Endothelial cell of umbilical vein (primary cell): ENCODE data around the gene NEK8. TPM values are rescaled to one million over a fixed set of nuclear protein-coding genes. Genes with fewer than 3 reads are reported as not detected.

Source experiments
- BruUV-seq: library from RNA; stranded (reverse); fragments of 400-500 nt; replicated peaks from 2 replicates; lab custom pipeline; 2021; lab: Mats Ljungman, UMichigan
- CTCF ChIA-PET: fragments of 300-600, 350-600 bp; sonication (Branson Sonifier 250); formaldehyde crosslinking; loops from one replicate; lab custom pipeline; 2021; ENCODE audit warnings: antibody characterized with exemption, inconsistent platforms; lab: Charles Lee
- POLR2A ChIA-PET: fragments of 300-600, 350-600 bp; sonication (Branson Sonifier 250); formaldehyde crosslinking; loops from one replicate; lab custom pipeline; 2021; ENCODE audit warnings: antibody characterized with exemption, inconsistent platforms; lab: Charles Lee
- DNase-seq: peaks from one replicate; pipeline ENCODE4 v3.0.0-alpha.2; 2011; ENCODE audit warnings: low read depth, low spot score
- FAIRE-seq: peaks from 2 replicates; lab custom pipeline; 2011; peaks lifted over from hg19 to GRCh38; lab: Jason Lieb, UNC
- H2AFZ ChIP-seq: 2 replicates; pipeline ENCODE4 v1.6.0; 2012; ENCODE audit warnings: low read depth, low read length, control low read depth, inconsistent platforms
- H3K27ac ChIP-seq: 2 replicates; pipeline ENCODE4 v1.5.1; 2011; ENCODE audit warnings: low read depth, mild to moderate bottlenecking, control low read depth, low read length, moderate library complexity; ENCODE audit not compliant: insufficient read depth
- H3K27me3 ChIP-seq, 2 experiments: 2 replicates each; pipeline versions ENCODE4 v1.6.0 to v1.6.1; 2011; ENCODE audit warnings: low read length in 2 of 2, mixed read lengths in 1 of 2; ENCODE audit not compliant: control insufficient read depth in 2 of 2, insufficient read depth in 2 of 2
- H3K36me3 ChIP-seq, 2 experiments: 2 replicates in 1 of 2; 3 replicates in 1 of 2; pipeline ENCODE4 v1.5.1; 2011; ENCODE audit warnings: low read length in 2 of 2, mild to moderate bottlenecking in 1 of 2, moderate library complexity in 1 of 2; ENCODE audit not compliant: control insufficient read depth in 2 of 2, insufficient read depth in 2 of 2; ENCODE audit errors: extremely low read depth in 1 of 2
- H3K4me1 ChIP-seq: 3 replicates; pipeline ENCODE4 v1.5.1; 2011; ENCODE audit warnings: mild to moderate bottlenecking, low read length; ENCODE audit not compliant: control insufficient read depth, insufficient read depth; ENCODE audit errors: extremely low read depth
- H3K4me2 ChIP-seq: 2 replicates; pipeline ENCODE4 v1.6.1; 2011; ENCODE audit warnings: low read length, control low read depth, mixed read lengths; ENCODE audit not compliant: insufficient read depth
- H3K4me3 ChIP-seq, 3 experiments: fragments of 200-600 bp in 1 of 3; sonication (generic), shearing (Covaris generic) in 1 of 3; replicated peaks in 1 of 3; 2 replicates each; pipeline ENCODE4 v1.5.1; 2011 to 2016; ENCODE audit warnings: control low read depth in 3 of 3, low read length in 3 of 3, mild to moderate bottlenecking in 2 of 3, inconsistent platforms in 1 of 3, low read depth in 1 of 3, moderate library complexity in 1 of 3; ENCODE audit not compliant: insufficient read depth in 1 of 3
- H3K79me2 ChIP-seq: 2 replicates; pipeline ENCODE4 v1.6.0; 2012; ENCODE audit warnings: low read length, inconsistent platforms; ENCODE audit not compliant: control insufficient read depth, insufficient read depth
- H3K9ac ChIP-seq: replicated peaks from 2 replicates; pipeline ENCODE3; 2011; ENCODE audit warnings: low read length, control low read depth; ENCODE audit not compliant: insufficient read depth; ENCODE audit errors: extremely low read depth
- H3K9me1 ChIP-seq: replicated peaks from 3 replicates; pipeline ENCODE4 v1.6.0; 2011; ENCODE audit warnings: mild to moderate bottlenecking, low read length; ENCODE audit not compliant: control insufficient read depth, insufficient read depth; ENCODE audit errors: extremely low read depth
- H3K9me3 ChIP-seq: replicated peaks from 2 replicates; pipeline ENCODE4 v1.5.1; 2012; ENCODE audit warnings: low read length, inconsistent platforms; ENCODE audit not compliant: control insufficient read depth, insufficient read depth
- H4K20me1 ChIP-seq: replicated peaks from 2 replicates; pipeline ENCODE3; 2011; ENCODE audit warnings: mild to moderate bottlenecking, low read length; ENCODE audit not compliant: control insufficient read depth, insufficient read depth; ENCODE audit errors: extremely low read depth
- EZH2 ChIP-seq: IDR thresholded peaks from 2 replicates; pipeline ENCODE4 v1.6.1; 2012; ENCODE audit warnings: borderline replicate concordance, low read depth, mild to moderate bottlenecking, moderate library complexity, low read length, inconsistent platforms; ENCODE audit not compliant: severe bottlenecking
- FOS ChIP-seq: IDR thresholded peaks from 2 replicates; pipeline ENCODE4 v1.6.1; 2011; ENCODE audit warnings: mild to moderate bottlenecking, low read length, moderate library complexity, borderline replicate concordance; ENCODE audit not compliant: insufficient read depth
- GATA2 ChIP-seq: IDR thresholded peaks from 2 replicates; pipeline ENCODE4 v1.7.0; 2011; ENCODE audit warnings: low read depth, mild to moderate bottlenecking, moderate library complexity, mixed read lengths, low read length; ENCODE audit not compliant: insufficient read length, insufficient read depth
- JUN ChIP-seq: IDR thresholded peaks from 2 replicates; pipeline ENCODE4 v1.6.1; 2011; ENCODE audit warnings: borderline replicate concordance, low read depth; ENCODE audit not compliant: insufficient read length, insufficient read depth
- MYC ChIP-seq: IDR thresholded peaks from one replicate; pipeline ENCODE4 v1.6.1; 2011; ENCODE audit warnings: mild to moderate bottlenecking, low read depth, low read length
- POLR2A ChIP-seq: IDR thresholded peaks from 2 replicates; pipeline ENCODE4 v1.6.1; 2012; ENCODE audit warnings: low read depth, mild to moderate bottlenecking, control low read depth, low read length
- POLR2AphosphoS5 ChIP-seq: IDR thresholded peaks from 2 replicates; pipeline ENCODE4 v1.6.1; 2012; ENCODE audit warnings: low read depth, mild to moderate bottlenecking, control low read depth, low read length, moderate library complexity; ENCODE audit not compliant: insufficient read depth
- dilution Hi-C: fragments of 300-500 bp; cut with MboI; formaldehyde crosslinking; loops from one replicate; pipeline ENCODE4 v1.15.0; 2019; ENCODE audit warnings: low sequenced_read_pairs; ENCODE audit not compliant: extremely low pct_ligation_motif_present
- intact Hi-C: fragments of 100-400 bp; cut with micrococcal nuclease; formaldehyde crosslinking; loops from one replicate; pipeline ENCODE4 v1.10.0; 2022
- polyA plus RNA-seq, 4 experiments: library from polyadenylated mRNA; depleted of rRNA in 3 of 4; stranded (reverse) in 3 of 4; unstranded in 1 of 4; fragments of >200 nt; gene quantifications; 2 replicates each; pipeline versions ENCODE4 v1.2.1 to v1.2.3, GENCODE V29; 2011 to 2012; ENCODE audit warnings: missing spikeins in 1 of 4
- total RNA-seq: library from RNA; stranded (reverse); gene quantifications from 2 replicates; pipeline ENCODE4 v1.2.3, GENCODE V29; 2021
- TF ChIP-seq, protein P1 (sequence below): IDR thresholded peaks from 2 replicates; pipeline ENCODE4 v1.6.1; 2011; ENCODE audit not compliant: insufficient read depth, insufficient read length
- TF ChIP-seq, protein P2 (sequence below), 2 donors: IDR thresholded peaks; 1 replicate in 1 of 2; 2 replicates in 1 of 2; pipeline ENCODE4 v1.5.1; 2011; ENCODE audit warnings: low read length in 2 of 2, mild to moderate bottlenecking in 2 of 2, moderate library complexity in 2 of 2, control low read depth in 1 of 2, inconsistent platforms in 1 of 2, low read depth in 1 of 2; ENCODE audit not compliant: insufficient read depth in 1 of 2; ENCODE audit errors: extremely low read depth in 1 of 2

Gene NEK8
- total and polyA plus RNA-seq, 2 donors (not counting 3 experiments of a cell fraction or from before 2014, with no cell fraction given) = 3.1 to 3.2 TPM

DNA sequence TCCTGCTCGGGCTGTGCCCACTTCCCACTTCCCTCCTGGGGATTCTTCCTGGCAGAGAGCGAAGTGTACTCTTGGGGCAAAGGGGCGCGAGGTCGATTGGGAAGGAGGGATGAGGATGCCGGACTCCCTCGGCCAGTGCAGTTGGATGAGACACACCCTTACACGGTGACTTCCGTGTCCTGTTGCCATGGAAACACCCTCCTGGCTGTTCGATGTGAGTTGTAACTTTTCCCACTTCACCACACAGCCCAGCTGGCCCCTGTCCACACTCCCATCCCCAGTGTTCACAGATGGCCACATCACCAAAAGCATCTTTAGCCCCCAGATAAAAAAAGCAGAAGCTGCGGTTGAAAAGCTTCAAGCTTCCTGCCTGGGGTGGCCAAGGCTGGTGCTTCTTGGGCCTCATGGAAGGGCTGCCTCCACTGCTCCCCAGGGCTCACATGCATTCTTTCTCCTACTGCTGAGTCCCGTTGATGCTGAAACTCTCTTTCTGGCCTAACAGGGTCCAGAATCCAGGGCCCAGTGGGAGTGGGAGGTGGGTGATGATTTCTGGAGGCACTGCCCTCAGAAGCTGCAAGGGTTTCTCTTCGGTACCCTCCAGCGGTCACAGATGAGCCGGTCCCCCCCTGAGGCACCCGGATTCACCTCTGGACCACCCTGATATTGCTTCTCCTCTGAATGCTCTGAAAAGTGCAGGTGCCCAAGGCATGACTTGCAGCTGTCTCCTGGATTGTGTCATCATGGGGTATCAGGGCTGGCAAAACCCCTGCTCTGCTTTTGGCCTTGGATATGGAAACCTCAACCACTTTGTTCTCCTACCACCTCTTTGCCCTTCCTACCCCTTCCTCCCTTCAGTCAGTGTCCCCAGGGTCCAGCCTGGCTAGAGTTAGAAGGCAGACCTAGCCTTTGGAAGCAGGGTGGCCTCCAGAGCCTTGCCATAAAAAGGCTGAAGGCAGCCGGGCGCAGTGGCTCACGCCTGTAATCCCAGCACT lies 13.1 kb downstream of the NEK8 start:
- H3K4me1 ChIP-seq = peaks cover 18% of the 10 kb centered on the region
- no peaks in the 10 kb centered on the region for H4K20me1 ChIP-seq
- no peak overlapping the region for H3K9ac ChIP-seq
- H3K9me1 ChIP-seq = no peaks in the 10 kb centered on the region
- ChIA-PET CTCF (interaction anchor here (16.6 kb wide), 1 partner anchor 12 kb away, joined by 602 read pairs; the partner anchor contains the start of genes NEK8 and TLCD1), POLR2A (interaction anchor here (1.6 kb wide), 1 partner anchor 22 kb away, joined by 4 read pairs; the partner anchor contains the start of gene RPL23A)
- TF ChIP-seq EZH2 (no peak), FOS (no peak), JUN (no peak), GATA2 (no peak), POLR2AphosphoS5 (no peak), POLR2A (no peak), MYC (no peak)
- TF ChIP-seq, protein P1, sequence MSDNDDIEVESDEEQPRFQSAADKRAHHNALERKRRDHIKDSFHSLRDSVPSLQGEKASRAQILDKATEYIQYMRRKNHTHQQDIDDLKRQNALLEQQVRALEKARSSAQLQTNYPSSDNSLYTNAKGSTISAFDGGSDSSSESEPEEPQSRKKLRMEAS = no peak
- TF ChIP-seq, protein P2, sequence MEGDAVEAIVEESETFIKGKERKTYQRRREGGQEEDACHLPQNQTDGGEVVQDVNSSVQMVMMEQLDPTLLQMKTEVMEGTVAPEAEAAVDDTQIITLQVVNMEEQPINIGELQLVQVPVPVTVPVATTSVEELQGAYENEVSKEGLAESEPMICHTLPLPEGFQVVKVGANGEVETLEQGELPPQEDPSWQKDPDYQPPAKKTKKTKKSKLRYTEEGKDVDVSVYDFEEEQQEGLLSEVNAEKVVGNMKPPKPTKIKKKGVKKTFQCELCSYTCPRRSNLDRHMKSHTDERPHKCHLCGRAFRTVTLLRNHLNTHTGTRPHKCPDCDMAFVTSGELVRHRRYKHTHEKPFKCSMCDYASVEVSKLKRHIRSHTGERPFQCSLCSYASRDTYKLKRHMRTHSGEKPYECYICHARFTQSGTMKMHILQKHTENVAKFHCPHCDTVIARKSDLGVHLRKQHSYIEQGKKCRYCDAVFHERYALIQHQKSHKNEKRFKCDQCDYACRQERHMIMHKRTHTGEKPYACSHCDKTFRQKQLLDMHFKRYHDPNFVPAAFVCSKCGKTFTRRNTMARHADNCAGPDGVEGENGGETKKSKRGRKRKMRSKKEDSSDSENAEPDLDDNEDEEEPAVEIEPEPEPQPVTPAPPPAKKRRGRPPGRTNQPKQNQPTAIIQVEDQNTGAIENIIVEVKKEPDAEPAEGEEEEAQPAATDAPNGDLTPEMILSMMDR (IDR thresholded peaks at IDR 0.05; ENCODE audit: extremely low read depth in 1 of 2, insufficient read depth in 1 of 2, low read depth in 1 of 2, low read length in 2 of 2) = no peak
- no peaks in the 10 kb centered on the region for H3K9me3 ChIP-seq
- no peak overlapping the region for H2AFZ ChIP-seq
- H3K79me2 ChIP-seq = peaks cover 26% of the 10 kb centered on the region
- H3K36me3 ChIP-seq = no peaks in the 10 kb centered on the region
- no peak overlapping the region for H3K4me3 ChIP-seq
- no peak for FAIRE-seq
- no peak overlapping the region for H3K27ac ChIP-seq
- dilution Hi-C loops = no loop called here
- no peaks in the 10 kb centered on the region for H3K27me3 ChIP-seq
- intact Hi-C loops = no loop called here
- H3K4me2 ChIP-seq = no peak overlapping the region
- no TSS peak for BruUV-seq
- DNase-seq = no peak
